Suprapubic skin (tissue), 4 donors: ENCODE measurements around the gene FAM98C. TPM values are rescaled to one million over a fixed set of nuclear protein-coding genes. Genes with fewer than 3 reads are reported as not detected.

Experiments used
- DNase-seq, 2 donors: peaks; one replicate each; pipeline ENCODE4 v3.0.0-alpha.2; 2019; ENCODE audit warnings: low spot score in 2 of 2
- H3K27ac ChIP-seq: fragments of 200-600 bp; sonication (generic); one replicate; pipeline ENCODE4 v1.5.1; 2019
- H3K27me3 ChIP-seq: fragments of 200-600 bp; sonication (generic); one replicate; pipeline ENCODE4 v1.5.1; 2019
- H3K36me3 ChIP-seq: fragments of 200-600 bp; sonication (generic); one replicate; pipeline ENCODE4 v1.5.1; 2019
- H3K4me1 ChIP-seq: fragments of 200-600 bp; sonication (generic); one replicate; pipeline ENCODE4 v1.5.1; 2019
- H3K4me3 ChIP-seq: fragments of 200-600 bp; sonication (generic); one replicate; pipeline ENCODE4 v1.5.1; 2019; ENCODE audit warnings: mild to moderate bottlenecking
- H3K9me3 ChIP-seq: fragments of 200-600 bp; sonication (generic); one replicate; pipeline ENCODE4 v1.5.1; 2019
- CTCF ChIP-seq, 2 donors: fragments of 200-600 bp in 1 of 2; fragments of 450-650 bp in 1 of 2; sonication (generic) in 1 of 2; IDR thresholded peaks; one replicate each; pipeline ENCODE4 v1.5.1; 2016 to 2019; ENCODE audit warnings: antibody characterized with exemption in 2 of 2, mild to moderate bottlenecking in 1 of 2, moderate library complexity in 1 of 2
- EP300 ChIP-seq: sonication (generic); formaldehyde crosslinking; IDR thresholded peaks from one replicate; pipeline ENCODE4 v1.6.1; 2017; ENCODE audit warnings: antibody characterized with exemption
- POLR2A ChIP-seq, 2 donors: fragments of 450-650 bp; IDR thresholded peaks; one replicate each; pipeline ENCODE4 v1.6.1; 2017; ENCODE audit warnings: antibody characterized with exemption in 2 of 2, mild to moderate bottlenecking in 2 of 2, moderate library complexity in 2 of 2
- POLR2AphosphoS5 ChIP-seq, 3 donors: sonication (generic); formaldehyde crosslinking; IDR thresholded peaks; one replicate each; pipeline ENCODE4 v1.6.1; 2017; ENCODE audit warnings: antibody characterized with exemption in 3 of 3
- WGBS: methylation state at CpG from one replicate; pipeline ENCODE4 v1.1.5; 2018; 5-methylcytosine and 5-hydroxymethylcytosine counted together
- total RNA-seq, 4 donors: library from RNA; depleted of rRNA; stranded (reverse); fragments of >200 nt; gene quantifications; one replicate each; pipeline ENCODE4 v1.1.0, GENCODE V29; 2016

The FAM98C gene
- total RNA-seq, 4 donors from 2014 or later: 32.6 to 45.6 (median 36.7) TPM

GRCh38 chr19:38395381-38396114, 7.3 kb upstream of the FAM98C start:
- 27% methylated on average over 4 of the region's 86 CpGs for WGBS
- DNase-seq: no peak
- H3K4me3 ChIP-seq: peak overlapping the region; percentile 51
- H3K4me1 ChIP-seq: peaks cover 22% of the 10 kb centered on the region
- peaks cover 44% of the 10 kb centered on the region for H3K27me3 ChIP-seq
- H3K9me3 ChIP-seq: no peaks in the 10 kb centered on the region
- H3K27ac ChIP-seq: peak overlapping the region; percentile 65
- no peaks in the 10 kb centered on the region for H3K36me3 ChIP-seq
- TF ChIP-seq EP300 (no peak), POLR2A (IDR thresholded peaks at IDR 0.05) (no peak), CTCF (IDR thresholded peaks at IDR 0.05) (no peak), POLR2AphosphoS5 (IDR thresholded peaks at IDR 0.05) (no peak)

- H3K27ac ChIP-seq: no peak overlapping the region
- DNase-seq: no peak
- no CpG with 5 or more reads among the region's 9 CpGs for WGBS
- no peaks in the 10 kb centered on the region for H3K9me3 ChIP-seq
- H3K27me3 ChIP-seq: peaks cover 41% of the 10 kb centered on the region
- H3K36me3 ChIP-seq: no peaks in the 10 kb centered on the region
- peaks cover 35% of the 10 kb centered on the region for H3K4me1 ChIP-seq
- TF ChIP-seq POLR2A (IDR thresholded peaks at IDR 0.05) (no peak), POLR2AphosphoS5 (IDR thresholded peaks at IDR 0.05) (no peak), EP300 (no peak), CTCF (IDR thresholded peaks at IDR 0.05) (no peak)
- H3K4me3 ChIP-seq: no peak overlapping the region
Observed at GRCh38 chr19:38399081-38399480, 3.8 kb upstream of the FAM98C start.

- no peak overlapping the region for H3K27ac ChIP-seq
- H3K4me1 ChIP-seq: peaks cover 37% of the 10 kb centered on the region
- H3K9me3 ChIP-seq: no peaks in the 10 kb centered on the region
- 56% methylated on average over 1 of the region's 1 CpG for WGBS
- H3K27me3 ChIP-seq: peaks cover 36% of the 10 kb centered on the region
- H3K4me3 ChIP-seq: no peak overlapping the region
- no peak for TF ChIP-seq POLR2AphosphoS5 (IDR thresholded peaks at IDR 0.05)
- no peak for TF ChIP-seq EP300
- no peak for TF ChIP-seq CTCF (IDR thresholded peaks at IDR 0.05)
- TF ChIP-seq POLR2A (IDR thresholded peaks at IDR 0.05): no peak
- no peak for DNase-seq
- no peaks in the 10 kb centered on the region for H3K36me3 ChIP-seq
Observed at GRCh38 chr19:38399537-38399936, 3.4 kb upstream of the FAM98C start.

- H3K27me3 ChIP-seq: peaks cover 32% of the 10 kb centered on the region
Observed at GRCh38 chr19:38400361-38400760, 2.5 kb upstream of the FAM98C start.

More at GRCh38 chr19:38400361-38400760, 2.5 kb upstream of the FAM98C start:
- Histone ChIP-seq H3K9me3 (no peaks in the 10 kb centered on the region), H3K27ac (no peak overlapping the region), H3K36me3 (peaks cover 6% of the 10 kb centered on the region), H3K4me1 (peaks cover 29% of the 10 kb centered on the region), H3K4me3 (no peak overlapping the region)
- no peak for DNase-seq
- TF ChIP-seq POLR2A (IDR thresholded peaks at IDR 0.05): no peak
- no peak for TF ChIP-seq EP300
- no peak for TF ChIP-seq CTCF (IDR thresholded peaks at IDR 0.05)
- TF ChIP-seq POLR2AphosphoS5 (IDR thresholded peaks at IDR 0.05): no peak
- WGBS: 75% methylated on average over 5 of the region's 5 CpGs
